ENCODE results near the gene ZNF470. TPM values are rescaled to one million over a fixed set of nuclear protein-coding genes. Genes with fewer than 3 reads are reported as not detected.

ZNF470 gene
- total RNA-seq, 1 donor = 4.7 TPM

DNA sequence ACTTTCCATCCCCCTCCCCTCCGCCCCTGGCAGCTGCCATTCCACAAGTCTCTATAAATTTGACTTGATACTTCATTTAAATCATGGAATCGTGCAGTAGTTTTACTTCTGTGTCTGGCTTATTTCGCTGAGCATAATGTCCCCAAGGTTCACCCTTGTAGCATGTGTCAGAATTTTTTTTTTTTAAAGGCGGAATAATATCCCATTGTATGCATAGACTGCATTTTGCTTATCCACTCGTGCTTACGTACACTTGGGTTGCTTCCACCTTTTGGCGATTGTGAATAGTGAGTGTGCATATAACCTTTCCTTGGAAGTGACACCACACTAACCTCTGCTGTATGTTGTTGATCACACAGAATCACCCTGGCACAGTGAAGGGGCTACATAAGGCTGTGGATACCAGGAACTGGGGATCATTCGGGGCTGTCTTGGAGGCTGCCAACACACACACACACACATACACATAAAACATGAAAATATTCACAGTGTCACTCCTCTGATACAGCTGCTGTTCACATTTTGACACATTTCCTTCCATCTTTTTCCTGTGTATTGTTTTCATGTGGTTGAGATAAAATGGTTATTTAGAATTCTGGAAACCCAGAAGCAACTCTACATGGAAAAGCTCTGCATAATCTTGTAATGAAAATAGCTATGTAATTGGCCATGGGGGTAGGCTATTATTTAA lies 41.2 kb downstream of the ZNF470 start:
- peaks cover 47% of the 10 kb centered on the region for H3K79me2 ChIP-seq (ENCODE audit: insufficient read depth, low read length)
- DNase-seq (ENCODE audit: insufficient read length, low spot score, missing footprints) = no peak

DNA sequence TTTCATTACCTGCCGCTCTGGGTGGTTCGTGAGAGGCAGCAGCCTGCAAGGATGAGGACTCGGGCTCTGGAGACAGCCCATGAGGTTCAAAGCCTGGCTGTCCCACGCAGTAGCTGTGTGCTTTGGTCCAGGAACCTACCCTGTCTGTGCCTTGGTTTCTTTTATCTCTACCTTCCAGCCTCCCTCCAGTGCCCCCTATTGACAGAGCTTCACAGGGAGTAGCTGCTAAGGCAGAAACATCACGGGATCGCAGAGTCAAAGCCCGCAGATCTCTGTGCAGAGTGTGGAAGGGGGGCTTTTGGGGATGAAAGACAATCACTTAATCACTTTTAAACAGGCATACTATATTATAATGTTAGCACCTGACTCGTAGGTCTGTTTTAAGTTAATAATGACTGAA lies 44.0 kb downstream of the ZNF470 start:
- H3K4me1 ChIP-seq (ENCODE audit: insufficient read depth, low read length) = no peaks in the 10 kb centered on the region
- H4K20me1 ChIP-seq (ENCODE audit: insufficient read depth, low read length) = no peaks in the 10 kb centered on the region
- DNase-seq (ENCODE audit: insufficient read length, low spot score, missing footprints) = no peak
- no peak overlapping the region for H3K4me2 ChIP-seq (ENCODE audit: insufficient read depth, low read length)
- H3K4me3 ChIP-seq (ENCODE audit: insufficient read depth, low read length) = no peak overlapping the region
- no peak overlapping the region for H3K27ac ChIP-seq (ENCODE audit: low read depth, low read length)
- H3K36me3 ChIP-seq (ENCODE audit: insufficient read depth, low read length) = no peaks in the 10 kb centered on the region
- H3K27me3 ChIP-seq (ENCODE audit: insufficient read depth, low read length) = no peaks in the 10 kb centered on the region
- peaks cover 26% of the 10 kb centered on the region for H3K79me2 ChIP-seq (ENCODE audit: insufficient read depth, low read length)
- peaks cover 6% of the 10 kb centered on the region for H3K9me3 ChIP-seq (ENCODE audit: low read depth, low read length)
- no peak overlapping the region for H2AFZ ChIP-seq (ENCODE audit: low read length)
- TF ChIP-seq, protein P1, sequence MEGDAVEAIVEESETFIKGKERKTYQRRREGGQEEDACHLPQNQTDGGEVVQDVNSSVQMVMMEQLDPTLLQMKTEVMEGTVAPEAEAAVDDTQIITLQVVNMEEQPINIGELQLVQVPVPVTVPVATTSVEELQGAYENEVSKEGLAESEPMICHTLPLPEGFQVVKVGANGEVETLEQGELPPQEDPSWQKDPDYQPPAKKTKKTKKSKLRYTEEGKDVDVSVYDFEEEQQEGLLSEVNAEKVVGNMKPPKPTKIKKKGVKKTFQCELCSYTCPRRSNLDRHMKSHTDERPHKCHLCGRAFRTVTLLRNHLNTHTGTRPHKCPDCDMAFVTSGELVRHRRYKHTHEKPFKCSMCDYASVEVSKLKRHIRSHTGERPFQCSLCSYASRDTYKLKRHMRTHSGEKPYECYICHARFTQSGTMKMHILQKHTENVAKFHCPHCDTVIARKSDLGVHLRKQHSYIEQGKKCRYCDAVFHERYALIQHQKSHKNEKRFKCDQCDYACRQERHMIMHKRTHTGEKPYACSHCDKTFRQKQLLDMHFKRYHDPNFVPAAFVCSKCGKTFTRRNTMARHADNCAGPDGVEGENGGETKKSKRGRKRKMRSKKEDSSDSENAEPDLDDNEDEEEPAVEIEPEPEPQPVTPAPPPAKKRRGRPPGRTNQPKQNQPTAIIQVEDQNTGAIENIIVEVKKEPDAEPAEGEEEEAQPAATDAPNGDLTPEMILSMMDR (IDR thresholded peaks at IDR 0.05; ENCODE audit: extremely low read depth, low read depth, low read length) = no peak

More for the DNA sequence above, 41.2 kb downstream of the ZNF470 start:
- Histone ChIP-seq H3K36me3 (ENCODE audit: insufficient read depth, low read length) (no peaks in the 10 kb centered on the region), H3K27ac (ENCODE audit: low read depth, low read length) (no peak overlapping the region), H3K4me3 (ENCODE audit: insufficient read depth, low read length) (no peak overlapping the region), H2AFZ (ENCODE audit: low read length) (no peak overlapping the region), H3K27me3 (ENCODE audit: insufficient read depth, low read length) (no peaks in the 10 kb centered on the region), H3K9me3 (ENCODE audit: low read depth, low read length) (peaks cover 12% of the 10 kb centered on the region), H3K4me1 (ENCODE audit: insufficient read depth, low read length) (no peaks in the 10 kb centered on the region), H3K4me2 (ENCODE audit: insufficient read depth, low read length) (no peak overlapping the region), H4K20me1 (ENCODE audit: insufficient read depth, low read length) (peaks cover 2% of the 10 kb centered on the region)
- TF ChIP-seq, protein P1 (IDR thresholded peaks at IDR 0.05; ENCODE audit: extremely low read depth, low read depth, low read length) = no peak

DNA sequence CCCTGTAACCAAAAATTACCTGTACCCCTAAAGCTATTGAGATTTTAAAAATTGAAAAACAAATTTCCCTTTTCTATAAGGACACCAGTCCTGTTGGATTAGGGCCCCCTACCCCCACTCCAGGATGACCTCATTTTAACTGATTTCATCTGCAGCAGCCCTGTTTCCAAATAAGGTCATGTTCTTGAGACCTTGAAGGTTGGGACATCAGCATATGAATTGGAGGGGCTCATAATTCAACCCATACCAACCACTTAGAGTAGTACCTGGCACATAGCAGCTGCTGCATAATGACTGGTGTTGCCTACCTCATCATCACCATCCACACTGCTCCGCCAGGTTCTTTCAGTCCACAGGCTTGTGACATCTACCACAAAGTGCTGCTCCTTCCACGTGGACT lies 45.5 kb downstream of the ZNF470 start:
- Histone ChIP-seq H3K4me1 (ENCODE audit: insufficient read depth, low read length) (no peaks in the 10 kb centered on the region), H3K4me2 (ENCODE audit: insufficient read depth, low read length) (no peak overlapping the region), H4K20me1 (ENCODE audit: insufficient read depth, low read length) (no peaks in the 10 kb centered on the region), H2AFZ (ENCODE audit: low read length) (no peak overlapping the region), H3K36me3 (ENCODE audit: insufficient read depth, low read length) (no peaks in the 10 kb centered on the region), H3K79me2 (ENCODE audit: insufficient read depth, low read length) (peaks cover 19% of the 10 kb centered on the region), H3K27me3 (ENCODE audit: insufficient read depth, low read length) (no peaks in the 10 kb centered on the region), H3K4me3 (ENCODE audit: insufficient read depth, low read length) (no peak overlapping the region), H3K9me3 (ENCODE audit: low read depth, low read length) (peaks cover 6% of the 10 kb centered on the region), H3K27ac (ENCODE audit: low read depth, low read length) (no peak overlapping the region)
- TF ChIP-seq, protein P1 (IDR thresholded peaks at IDR 0.05; ENCODE audit: extremely low read depth, low read depth, low read length) = no peak
- no peak for DNase-seq (ENCODE audit: insufficient read length, low spot score, missing footprints)

DNA sequence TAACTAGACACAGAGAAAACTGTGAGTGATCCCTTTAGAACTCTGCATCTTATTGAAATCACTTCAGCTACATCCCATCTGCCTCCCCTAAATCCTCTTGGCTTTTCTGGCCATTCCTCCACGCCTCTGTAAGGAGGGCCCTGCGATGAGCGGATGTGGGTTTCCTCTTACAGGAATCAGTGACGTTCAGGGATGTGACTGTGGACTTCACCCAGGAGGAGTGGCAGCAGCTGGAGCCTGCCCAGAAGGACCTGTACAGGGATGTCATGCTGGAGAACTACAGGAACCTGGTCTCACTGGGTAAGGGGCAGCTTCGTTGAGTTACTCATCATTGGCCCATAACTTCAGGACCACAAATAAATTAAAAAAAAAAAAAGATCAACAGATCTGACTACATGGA lies 46.4 kb downstream of the ZNF470 start:
- peaks cover 6% of the 10 kb centered on the region for H3K9me3 ChIP-seq (ENCODE audit: low read depth, low read length)
- no peaks in the 10 kb centered on the region for H4K20me1 ChIP-seq (ENCODE audit: insufficient read depth, low read length)
- no peaks in the 10 kb centered on the region for H3K4me1 ChIP-seq (ENCODE audit: insufficient read depth, low read length)
- H3K79me2 ChIP-seq (ENCODE audit: insufficient read depth, low read length) = peaks cover 11% of the 10 kb centered on the region
- TF ChIP-seq, protein P1 (IDR thresholded peaks at IDR 0.05; ENCODE audit: extremely low read depth, low read depth, low read length) = no peak
- no peak overlapping the region for H2AFZ ChIP-seq (ENCODE audit: low read length)
- H3K27me3 ChIP-seq (ENCODE audit: insufficient read depth, low read length) = no peaks in the 10 kb centered on the region
- DNase-seq (ENCODE audit: insufficient read length, low spot score, missing footprints) = no peak
- H3K4me2 ChIP-seq (ENCODE audit: insufficient read depth, low read length) = no peak overlapping the region
- H3K4me3 ChIP-seq (ENCODE audit: insufficient read depth, low read length) = no peak overlapping the region
- H3K36me3 ChIP-seq (ENCODE audit: insufficient read depth, low read length) = no peaks in the 10 kb centered on the region
- H3K27ac ChIP-seq (ENCODE audit: low read depth, low read length) = no peak overlapping the region
